H1 (cell line): ENCODE measurements around the gene LRRC15. TPM values are rescaled to one million over a fixed set of nuclear protein-coding genes. Genes with fewer than 3 reads are reported as not detected.

Experiments used
- CTCF ChIA-PET: fragments of 300-600 bp; sonication (Branson Sonifier 250); formaldehyde crosslinking; loops from one replicate; lab custom pipeline; 2021; ENCODE audit not compliant: partially characterized antibody; lab: Charles Lee
- POLR2A ChIA-PET: fragments of 300-600 bp; sonication (Branson Sonifier 250); formaldehyde crosslinking; loops from one replicate; lab custom pipeline; 2021; ENCODE audit warnings: inconsistent platforms; ENCODE audit not compliant: partially characterized antibody; lab: Charles Lee
- DNase-seq, 2 experiments: peaks; one replicate each; pipeline versions ENCODE4 v3.0.0 to v3.0.0-alpha.2; 2010 to 2022; ENCODE audit warnings: low spot score in 2 of 2, low read depth in 1 of 2, mixed read lengths in 1 of 2
- FAIRE-seq: peaks from 2 replicates; lab custom pipeline; 2011; peaks lifted over from hg19 to GRCh38; lab: Jason Lieb, UNC
- H2AFZ ChIP-seq: 2 replicates; pipeline ENCODE4 v1.8.1; 2012; ENCODE audit warnings: low read length, inconsistent platforms
- H2AK5ac ChIP-seq: 2 replicates; pipeline ENCODE4 v1.6.1; 2013; ENCODE audit warnings: low read depth, low read length
- H2BK120ac ChIP-seq: replicated peaks from 2 replicates; pipeline ENCODE3; 2013; ENCODE audit warnings: low read depth, low read length, inconsistent platforms
- H2BK12ac ChIP-seq: 2 replicates; pipeline ENCODE4 v1.6.1; 2013; ENCODE audit warnings: low read depth, low read length
- H2BK15ac ChIP-seq: 2 replicates; pipeline ENCODE4 v1.6.1; 2013; ENCODE audit warnings: low read length
- H2BK20ac ChIP-seq: 2 replicates; pipeline ENCODE4 v1.6.1; 2013; ENCODE audit warnings: low read length
- H2BK5ac ChIP-seq: 2 replicates; pipeline ENCODE4 v1.6.1; 2013; ENCODE audit warnings: low read depth, low read length
- H3K14ac ChIP-seq: 2 replicates; pipeline ENCODE4 v1.6.1; 2013; ENCODE audit warnings: inconsistent platforms; ENCODE audit not compliant: insufficient read length
- H3K18ac ChIP-seq: 2 replicates; pipeline ENCODE4 v1.6.1; 2013; ENCODE audit warnings: low read length; ENCODE audit errors: extremely low read depth
- H3K23ac ChIP-seq: 2 replicates; pipeline ENCODE4 v1.6.1; 2013; ENCODE audit warnings: inconsistent platforms; ENCODE audit not compliant: insufficient read length
- H3K23me2 ChIP-seq: 2 replicates; pipeline ENCODE4 v1.6.1; 2013; ENCODE audit warnings: low read depth, low read length
- H3K27ac ChIP-seq: 2 replicates; pipeline ENCODE4 v1.6.1; 2011; ENCODE audit warnings: low read depth, low read length, inconsistent platforms
- H3K27me3 ChIP-seq, 4 experiments: replicated peaks in 1 of 4; 1 replicate in 1 of 4; 2 replicates in 3 of 4; pipeline versions ENCODE4 v1.6.1 to v1.8.1; 2011 to 2013; ENCODE audit warnings: low read length in 3 of 4, mild to moderate bottlenecking in 3 of 4, inconsistent platforms in 2 of 4, mixed read lengths in 2 of 4, moderate library complexity in 1 of 4; ENCODE audit not compliant: control insufficient read depth in 3 of 4, insufficient read depth in 3 of 4; ENCODE audit errors: extremely low read depth in 1 of 4
- H3K36me3 ChIP-seq, 4 experiments: 2 replicates each; pipeline versions ENCODE4 v1.6.1 to v1.8.1; 2011 to 2013; ENCODE audit warnings: mild to moderate bottlenecking in 4 of 4, low read length in 3 of 4, moderate library complexity in 2 of 4, control low read depth in 1 of 4, inconsistent platforms in 1 of 4; ENCODE audit not compliant: insufficient read depth in 4 of 4, control insufficient read depth in 2 of 4
- H3K4ac ChIP-seq: replicated peaks from 2 replicates; pipeline ENCODE3; 2013; ENCODE audit warnings: low read length, low read depth, mixed read lengths, inconsistent platforms; ENCODE audit not compliant: insufficient read length
- H3K4me1 ChIP-seq, 4 experiments: replicated peaks in 1 of 4; 1 replicate in 1 of 4; 2 replicates in 3 of 4; pipeline versions ENCODE4 v1.6.1 to v1.8.1; 2011 to 2013; ENCODE audit warnings: low read length in 3 of 4, inconsistent platforms in 2 of 4, mixed read lengths in 1 of 4; ENCODE audit not compliant: insufficient read depth in 4 of 4, control insufficient read depth in 3 of 4
- H3K4me2 ChIP-seq, 2 experiments: 2 replicates each; pipeline versions ENCODE4 v1.6.1 to v1.8.1; 2011 to 2013; ENCODE audit warnings: low read depth in 2 of 2, low read length in 2 of 2, control low read depth in 1 of 2, inconsistent platforms in 1 of 2, mild to moderate bottlenecking in 1 of 2; ENCODE audit not compliant: insufficient read depth in 1 of 2
- H3K4me3 ChIP-seq, 4 experiments: fragments of 200-600, 300-600 bp in 1 of 4; sonication (generic), shearing (Covaris generic), sonication (Bioruptor Twin) in 1 of 4; 2 replicates each; pipeline versions ENCODE4 v1.5.1 to v1.8.1; 2011 to 2016; ENCODE audit warnings: low read length in 4 of 4, low read depth in 3 of 4, control low read depth in 2 of 4, inconsistent platforms in 2 of 4, mild to moderate bottlenecking in 2 of 4, mixed read lengths in 1 of 4, moderate library complexity in 1 of 4; ENCODE audit not compliant: insufficient read depth in 2 of 4; ENCODE audit errors: extremely low read depth in 1 of 4
- H3K56ac ChIP-seq: replicated peaks from 2 replicates; pipeline ENCODE3; 2013; ENCODE audit warnings: low read depth, mild to moderate bottlenecking, mixed read lengths, low read length, inconsistent platforms; ENCODE audit not compliant: insufficient read length
- H3K79me1 ChIP-seq: 2 replicates; pipeline ENCODE4 v1.6.1; 2013; ENCODE audit warnings: low read depth, low read length, control low read depth
- H3K79me2 ChIP-seq, 2 experiments: 2 replicates each; pipeline versions ENCODE4 v1.6.1 to v1.8.1; 2012 to 2013; ENCODE audit warnings: low read length in 2 of 2, mild to moderate bottlenecking in 2 of 2, inconsistent platforms in 1 of 2; ENCODE audit not compliant: insufficient read depth in 2 of 2, control insufficient read depth in 1 of 2
- H3K9ac ChIP-seq, 4 experiments: replicated peaks in 1 of 4; 1 replicate in 1 of 4; 2 replicates in 3 of 4; pipeline versions ENCODE4 v1.6.1 to v1.8.1; 2011 to 2013; ENCODE audit warnings: low read depth in 3 of 4, low read length in 3 of 4, control low read depth in 2 of 4, mild to moderate bottlenecking in 2 of 4, moderate library complexity in 2 of 4, inconsistent platforms in 1 of 4; ENCODE audit errors: extremely low read depth in 1 of 4
- H3K9me3 ChIP-seq, 2 experiments: 2 replicates each; pipeline versions ENCODE4 v1.6.1 to v1.8.1; 2012 to 2013; ENCODE audit warnings: mild to moderate bottlenecking in 2 of 2, moderate library complexity in 2 of 2, control low read depth in 1 of 2, inconsistent platforms in 1 of 2, low read depth in 1 of 2, low read length in 1 of 2, mixed read lengths in 1 of 2; ENCODE audit not compliant: insufficient read depth in 2 of 2
- H4K20me1 ChIP-seq, 2 experiments: replicated peaks in 1 of 2; 2 replicates each; pipeline versions ENCODE3 to v1.8.1; 2011 to 2013; ENCODE audit warnings: inconsistent platforms in 2 of 2, low read length in 2 of 2, mild to moderate bottlenecking in 1 of 2; ENCODE audit not compliant: insufficient read depth in 2 of 2, control insufficient read depth in 1 of 2
- H4K5ac ChIP-seq: 2 replicates; pipeline ENCODE4 v1.6.1; 2013; ENCODE audit warnings: low read length, low read depth, mixed read lengths, inconsistent platforms; ENCODE audit not compliant: insufficient read length
- H4K8ac ChIP-seq: 2 replicates; pipeline ENCODE4 v1.8.0; 2013; ENCODE audit warnings: mild to moderate bottlenecking, moderate library complexity, low read length, inconsistent platforms; ENCODE audit not compliant: insufficient read depth; ENCODE audit errors: extremely low read depth
- H4K91ac ChIP-seq: replicated peaks from 2 replicates; pipeline ENCODE3; 2013; ENCODE audit warnings: low read length, mixed read lengths, inconsistent platforms; ENCODE audit not compliant: insufficient read length
- EZH2 ChIP-seq: fragments of 200-600 bp; sonication (generic); IDR thresholded peaks from 2 replicates; pipeline ENCODE4 v1.7.1; 2012; ENCODE audit warnings: low read depth, mild to moderate bottlenecking, moderate library complexity, low read length, inconsistent platforms; ENCODE audit not compliant: severe bottlenecking
- SP2 ChIP-seq: IDR thresholded peaks from 2 replicates; pipeline ENCODE4 v1.6.1; 2012; ENCODE audit warnings: mild to moderate bottlenecking, low read length, inconsistent platforms
- WGBS, 2 experiments: shearing (Covaris generic) in 1 of 2; methylation state at CpG; one replicate each; pipeline versions ENCODE4 v1.1.6 to v1.1.7; 2013 to 2015; ENCODE audit warnings: low lambda C conversion rate in 2 of 2, mixed read lengths in 2 of 2, inconsistent platforms in 1 of 2, low coverage in 1 of 2, missing lambda C conversion rate in 1 of 2; ENCODE audit not compliant: insufficient replicate concordance in 2 of 2, insufficient coverage in 1 of 2, insufficient read length in 1 of 2; ENCODE audit errors: extremely low coverage in 1 of 2, missing lambda C conversion rate in 1 of 2; 5-methylcytosine and 5-hydroxymethylcytosine counted together
- polyA plus RNA-seq, 7 experiments: library from polyadenylated mRNA; depleted of rRNA in 3 of 7; stranded (reverse) in 5 of 7; unstranded in 2 of 7; fragments of >200 nt in 5 of 7; fragments of 200-250 nt in 2 of 7; gene quantifications; 1 replicate in 5 of 7; 2 replicates in 1 of 7; 4 replicates in 1 of 7; pipeline versions ENCODE4 v1.2.1 to v1.2.3, GENCODE V29; 2011 to 2013; ENCODE audit warnings: missing spikeins in 2 of 7, mixed read lengths in 2 of 7
- total RNA-seq: library from RNA; stranded (reverse); fragmentation: NEBNext Ultra II Directional; extraction: Animal tissue kit (Norgen Biotek cat#: 25700); gene quantifications from 2 replicates; pipeline ENCODE4 v1.2.1, GENCODE V29; 2021

The LRRC15 gene
- total and polyA plus RNA-seq, 2 of the 8 experiments (the other 6 are each of a cell fraction or from before 2014, with no cell fraction given) = 0.15 to 0.37 TPM

GRCh38 chr3:194336601-194337355 is 32.8 kb downstream of the LRRC15 start:
- Histone ChIP-seq H3K23me2 (peaks cover 2% of the 10 kb centered on the region), H3K56ac (no peak overlapping the region), H3K27ac (no peak overlapping the region), H3K4ac (no peak overlapping the region), H4K91ac (peak overlapping the region; percentile 86), H3K14ac (no peak overlapping the region), H3K79me1 (no peaks in the 10 kb centered on the region), H3K36me3 (no peaks in the 10 kb centered on the region), H2BK120ac (peak overlapping the region; percentile 86), H4K20me1 (no peaks in the 10 kb centered on the region), H2BK5ac (peak overlapping the region; percentile 44; the same call in 1 of the 2 replicates), H2AK5ac (no peak overlapping the region), H3K4me3 (no peak overlapping the region), H2BK20ac (no peak overlapping the region), H3K4me1 (peaks cover 4 to 22% (median 18%) of the 10 kb centered on the region in 4 experiments), H2AFZ (0 out of 2 replicates have a peak overlapping the region, but pooled peaks have one; percentile 4), H3K9ac (no peak overlapping the region), H3K9me3 (no peaks in the 10 kb centered on the region), H4K5ac (no peak overlapping the region), H3K23ac (no peak overlapping the region), H2BK15ac (peak overlapping the region; percentile 61; the same call in 1 of the 2 replicates), H2BK12ac (0 out of 2 replicates have a peak overlapping the region, but pooled peaks have one; percentile 60), H3K18ac (no peak overlapping the region; the same call in 1 of the 2 replicates), H3K79me2 (no peaks in the 10 kb centered on the region), H4K8ac (peak overlapping the region; percentile 29), H3K4me2 (no peak overlapping the region), H3K27me3 (peaks cover 0 to 30% (median 20%) of the 10 kb centered on the region in 4 experiments; a peak in 5 of 7 replicates)
- DNase-seq = no peak
- WGBS, 2 experiments = 78% methylated on average over 17 of the region's 17 CpGs; no CpG with 5 or more reads in 1 of the 2 experiments
- ChIA-PET CTCF (interaction anchor here (1.1 to 15.8 kb wide), 9 partner anchors 8 to 232 kb away, joined by 3 to 344 read pairs (median 18); partner anchors contain the start of genes CPN2, GP5 and LRRC15), POLR2A (no interaction called here)
- TF ChIP-seq SP2 (no peak), EZH2 (no peak)
- no peak for FAIRE-seq
